Activated T-cell treated with anti-CD3 and anti-CD28 coated beads, Interleukin-2, amount 50 U/mL, for 1 hour (primary cell): ENCODE data around the gene TLE3.

Experiments
- DNase-seq: peaks from one replicate; pipeline ENCODE4 v3.0.0-alpha.2; 2020

TLE3 gene

GRCh38 chr15:69998541-69999391 lies 99.0 kb downstream of the TLE3 start:
- no peak for DNase-seq

DNA sequence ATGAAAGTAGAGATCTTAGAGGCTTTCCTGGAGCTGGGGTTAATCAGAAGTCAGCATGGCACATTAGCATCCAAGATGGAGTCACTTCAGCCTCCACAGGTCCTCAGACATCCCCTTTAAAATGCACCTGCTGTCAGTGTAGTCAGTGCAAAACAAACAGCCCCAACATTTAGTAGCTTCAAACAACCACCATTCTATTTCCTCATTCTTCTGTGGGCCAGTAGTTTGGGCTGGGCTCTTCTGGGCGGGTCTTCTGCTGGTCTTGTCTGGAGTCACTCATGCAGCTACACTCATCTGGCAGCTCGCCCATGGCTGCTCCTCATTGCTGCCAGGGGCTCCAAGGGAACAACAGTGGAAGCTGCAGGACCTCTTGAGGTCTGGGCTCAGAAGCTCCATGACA lies 99.9 kb downstream of the TLE3 start:
- no peak for DNase-seq
